Panc1 (cell line): ENCODE results near the gene ST3GAL4. TPM values are rescaled to one million over a fixed set of nuclear protein-coding genes. Genes with fewer than 3 reads are reported as not detected.

Experiments
- ATAC-seq: fragments of 200-7000 bp; cut with Tn5 transposase; 2 replicates; pipeline ENCODE4 v1.9.1; 2020; ENCODE audit warnings: mild to moderate bottlenecking, moderate library complexity
- BruUV-seq: library from RNA; stranded (reverse); fragments of 400-500 nt; replicated peaks from 2 replicates; lab custom pipeline; 2021; lab: Mats Ljungman, UMichigan
- CTCF ChIA-PET: fragments of 300-600 bp; sonication (Branson Sonifier 250); formaldehyde crosslinking; loops from one replicate; lab custom pipeline; 2022; ENCODE audit warnings: antibody characterized with exemption; lab: Charles Lee
- POLR2A ChIA-PET: fragments of 300-600 bp; sonication (Branson Sonifier 250); formaldehyde crosslinking; loops from one replicate; lab custom pipeline; 2022; ENCODE audit warnings: antibody characterized with exemption; lab: Charles Lee
- DNase-seq: peaks from one replicate; pipeline ENCODE4 v3.0.0-alpha.2; 2010; ENCODE audit warnings: low read depth, low spot score
- H3K27ac ChIP-seq: 2 replicates; pipeline ENCODE4 v1.5.1; 2011; ENCODE audit warnings: mild to moderate bottlenecking, low read length, inconsistent platforms
- H3K27me3 ChIP-seq: fragments of 200-500 bp; sonication (Bioruptor generic); 2 replicates; pipeline ENCODE4 v1.6.0; 2014; ENCODE audit warnings: low read length, inconsistent platforms; ENCODE audit not compliant: control insufficient read depth, insufficient read depth
- H3K36me3 ChIP-seq: fragments of 200-500 bp; sonication (Bioruptor generic); 2 replicates; pipeline ENCODE4 v1.5.1; 2014; ENCODE audit warnings: inconsistent platforms, mild to moderate bottlenecking, low read length, moderate library complexity; ENCODE audit not compliant: control insufficient read depth, insufficient read depth
- H3K4me1 ChIP-seq: 2 replicates; pipeline ENCODE4 v1.5.1; 2011; ENCODE audit warnings: inconsistent platforms, mild to moderate bottlenecking, low read length, moderate library complexity; ENCODE audit not compliant: control insufficient read depth, insufficient read depth
- H3K4me3 ChIP-seq, 2 experiments: 2 replicates each; pipeline ENCODE4 v1.5.1; 2011 to 2012; ENCODE audit warnings: low read depth in 2 of 2, low read length in 2 of 2, mild to moderate bottlenecking in 2 of 2, inconsistent platforms in 1 of 2, moderate library complexity in 1 of 2
- H3K9me3 ChIP-seq: fragments of 200-500 bp; sonication (Bioruptor generic); 2 replicates; pipeline ENCODE4 v1.5.1; 2014; ENCODE audit warnings: low read depth, mild to moderate bottlenecking, inconsistent platforms, low read length, moderate library complexity; ENCODE audit not compliant: control insufficient read depth, insufficient read depth
- CTCF ChIP-seq: fragments of 450-650 bp; IDR thresholded peaks from 2 replicates; pipeline ENCODE4 v1.5.1; 2017; ENCODE audit warnings: mild to moderate bottlenecking
- POLR2AphosphoS5 ChIP-seq: IDR thresholded peaks from 2 replicates; pipeline ENCODE4 v1.6.1; 2012; ENCODE audit warnings: mild to moderate bottlenecking, low read depth, low read length, moderate library complexity
- SIN3A ChIP-seq: IDR thresholded peaks from 2 replicates; pipeline ENCODE4 v1.6.1; 2012; ENCODE audit warnings: low read depth, mild to moderate bottlenecking, low read length, moderate library complexity, borderline replicate concordance; ENCODE audit not compliant: insufficient read depth
- TCF7L2 ChIP-seq: IDR thresholded peaks from 2 replicates; pipeline ENCODE4 v1.6.1; 2011; ENCODE audit warnings: mild to moderate bottlenecking, low read depth, low read length, inconsistent platforms
- in situ Hi-C: cut with HindIII; loops from 2 replicates; pipeline ENCODE4 v1.10.0; 2016; ENCODE audit warnings: low sequenced_read_pairs, low pct_unique_long_range_greater_than_20kb
- intact Hi-C: fragments of 100-400 bp; cut with micrococcal nuclease; formaldehyde crosslinking; loops from one replicate; pipeline ENCODE4 v1.10.0; 2022; ENCODE audit not compliant: unreplicated experiment
- total RNA-seq: library from RNA; stranded (reverse); gene quantifications from one replicate; pipeline ENCODE4 v1.2.1, GENCODE V29; 2021; ENCODE audit not compliant: unreplicated experiment
- TF ChIP-seq, protein P1 (sequence below), 2 experiments: IDR thresholded peaks; 2 replicates each; pipeline ENCODE4 v1.6.1; 2011 to 2012; ENCODE audit warnings: low read depth in 2 of 2, control low read depth in 1 of 2, low read length in 1 of 2, mild to moderate bottlenecking in 1 of 2, moderate library complexity in 1 of 2; ENCODE audit not compliant: insufficient read depth in 1 of 2

The ST3GAL4 gene
- total RNA-seq, 1 experiment from 2014 or later, result 56.6 TPM

GRCh38 chr11:126424471-126425039 lies 69.1 kb downstream of the ST3GAL4 start:
- CTCF ChIA-PET, result interaction anchor here (0.6 kb wide), 1 partner anchor 10 kb away, joined by 3 read pairs; no protein-coding TSS in a partner anchor
- BruUV-seq, result no TSS peak
- Histone ChIP-seq H3K36me3 (no peaks in the 10 kb centered on the region), H3K9me3 (no peaks in the 10 kb centered on the region), H3K4me1 (no peaks in the 10 kb centered on the region), H3K4me3 (no peak overlapping the region), H3K27ac (no peak overlapping the region), H3K27me3 (no peaks in the 10 kb centered on the region)
- intact Hi-C loops (loop anchor here (10.0 kb wide), 1 partner anchor 110 kb away; no protein-coding TSS in a partner anchor), in situ Hi-C loops (no loop called here)
- TF ChIP-seq SIN3A, result no peak
- no peak for TF ChIP-seq TCF7L2
- no peak for TF ChIP-seq CTCF
- ATAC-seq, result peak; percentile 10; the same call in 1 of the 2 replicates
- POLR2A ChIA-PET, result interaction anchor here (0.6 kb wide), 1 partner anchor 148 kb away, joined by 5 read pairs; no protein-coding TSS in a partner anchor
- DNase-seq, result no peak

DNA sequence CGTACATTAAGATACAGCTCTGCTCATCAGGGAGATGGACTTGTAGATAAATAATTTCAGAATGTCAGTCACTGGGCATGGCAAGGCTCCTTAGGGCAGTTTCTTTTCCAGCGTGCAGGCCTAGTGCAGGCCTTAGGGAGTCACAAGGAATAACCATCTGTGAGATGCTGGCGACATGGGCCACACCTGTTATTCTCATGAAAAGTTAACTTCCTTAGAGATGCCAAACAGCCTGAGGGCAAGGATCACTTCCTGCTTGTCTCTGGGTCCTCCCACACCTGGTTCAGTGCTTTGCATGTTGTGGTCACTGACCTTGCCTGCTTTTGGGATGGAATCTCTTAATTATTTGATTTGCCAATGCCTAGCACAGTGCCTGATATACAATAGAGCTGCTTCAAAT lies 70.6 kb downstream of the ST3GAL4 start:
- H3K36me3 ChIP-seq, result no peaks in the 10 kb centered on the region
- DNase-seq (no peak), ATAC-seq (no peak)

More for the DNA sequence above, 70.6 kb downstream of the ST3GAL4 start:
- H3K9me3 ChIP-seq, result no peaks in the 10 kb centered on the region
- POLR2A ChIA-PET, result no interaction called here
- H3K27me3 ChIP-seq, result no peaks in the 10 kb centered on the region
- H3K4me3 ChIP-seq, result no peak overlapping the region
- intact Hi-C loops (loop anchor here (10.0 kb wide), 1 partner anchor 111 kb away; no protein-coding TSS in a partner anchor), in situ Hi-C loops (no loop called here)
- H3K4me1 ChIP-seq, result no peaks in the 10 kb centered on the region
- BruUV-seq, result no TSS peak
- no peak for TF ChIP-seq CTCF
- TF ChIP-seq SIN3A, result no peak
- TF ChIP-seq, protein P1, sequence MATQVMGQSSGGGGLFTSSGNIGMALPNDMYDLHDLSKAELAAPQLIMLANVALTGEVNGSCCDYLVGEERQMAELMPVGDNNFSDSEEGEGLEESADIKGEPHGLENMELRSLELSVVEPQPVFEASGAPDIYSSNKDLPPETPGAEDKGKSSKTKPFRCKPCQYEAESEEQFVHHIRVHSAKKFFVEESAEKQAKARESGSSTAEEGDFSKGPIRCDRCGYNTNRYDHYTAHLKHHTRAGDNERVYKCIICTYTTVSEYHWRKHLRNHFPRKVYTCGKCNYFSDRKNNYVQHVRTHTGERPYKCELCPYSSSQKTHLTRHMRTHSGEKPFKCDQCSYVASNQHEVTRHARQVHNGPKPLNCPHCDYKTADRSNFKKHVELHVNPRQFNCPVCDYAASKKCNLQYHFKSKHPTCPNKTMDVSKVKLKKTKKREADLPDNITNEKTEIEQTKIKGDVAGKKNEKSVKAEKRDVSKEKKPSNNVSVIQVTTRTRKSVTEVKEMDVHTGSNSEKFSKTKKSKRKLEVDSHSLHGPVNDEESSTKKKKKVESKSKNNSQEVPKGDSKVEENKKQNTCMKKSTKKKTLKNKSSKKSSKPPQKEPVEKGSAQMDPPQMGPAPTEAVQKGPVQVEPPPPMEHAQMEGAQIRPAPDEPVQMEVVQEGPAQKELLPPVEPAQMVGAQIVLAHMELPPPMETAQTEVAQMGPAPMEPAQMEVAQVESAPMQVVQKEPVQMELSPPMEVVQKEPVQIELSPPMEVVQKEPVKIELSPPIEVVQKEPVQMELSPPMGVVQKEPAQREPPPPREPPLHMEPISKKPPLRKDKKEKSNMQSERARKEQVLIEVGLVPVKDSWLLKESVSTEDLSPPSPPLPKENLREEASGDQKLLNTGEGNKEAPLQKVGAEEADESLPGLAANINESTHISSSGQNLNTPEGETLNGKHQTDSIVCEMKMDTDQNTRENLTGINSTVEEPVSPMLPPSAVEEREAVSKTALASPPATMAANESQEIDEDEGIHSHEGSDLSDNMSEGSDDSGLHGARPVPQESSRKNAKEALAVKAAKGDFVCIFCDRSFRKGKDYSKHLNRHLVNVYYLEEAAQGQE (IDR thresholded peaks at IDR 0.05; ENCODE audit: insufficient read depth in 1 of 2, low read depth in 2 of 2, low read length in 1 of 2), result no peak
- TF ChIP-seq POLR2AphosphoS5, result no peak
- no peak for TF ChIP-seq TCF7L2
- no peak overlapping the region for H3K27ac ChIP-seq
- CTCF ChIA-PET, result no interaction called here
